ES-I3 (cell line): Measurements from ENCODE around the gene FHL1.
"Not testable (repeated sequence)": the region's sequence is repeated elsewhere in the genome, so short reads cannot be mapped to it uniquely, and the experiment has no call there.

ENCODE experiments used
- H3K36me3 ChIP-seq: 2 replicates; pipeline ENCODE4 v1.6.1; 2013; ENCODE audit warnings: mild to moderate bottlenecking, low read length, control low read depth, moderate library complexity; ENCODE audit not compliant: insufficient read depth
- H3K4me1 ChIP-seq: 2 replicates; pipeline ENCODE4 v1.6.1; 2013; ENCODE audit warnings: mild to moderate bottlenecking, control low read depth, low read length; ENCODE audit not compliant: insufficient read depth
- H3K9ac ChIP-seq: 2 replicates; pipeline ENCODE4 v1.6.1; 2013; ENCODE audit warnings: low read depth, mild to moderate bottlenecking, low read length, moderate library complexity
- H3K9me3 ChIP-seq: 2 replicates; pipeline ENCODE4 v1.6.1; 2013; ENCODE audit warnings: mild to moderate bottlenecking, low read length, moderate library complexity; ENCODE audit not compliant: control insufficient read depth, insufficient read depth

FHL1 gene

DNA sequence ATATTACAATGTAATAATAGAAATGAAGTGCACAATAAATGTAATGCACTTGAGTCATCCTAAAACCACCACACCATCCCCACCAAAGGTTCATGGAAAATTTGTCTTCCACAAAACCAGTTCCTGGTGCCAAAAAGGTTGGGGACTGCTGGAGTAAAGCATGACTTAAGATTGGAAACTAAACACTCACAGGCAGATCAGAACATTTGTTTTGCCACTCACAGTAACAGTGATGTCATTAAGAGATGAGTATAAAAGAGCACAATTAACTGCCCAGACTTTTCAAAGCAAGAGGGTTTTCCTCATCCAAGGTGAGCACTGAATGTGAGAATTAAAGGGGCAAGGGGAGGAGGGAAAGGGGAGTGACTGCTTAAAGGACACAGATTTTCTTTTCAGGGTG is 68.2 kb downstream of the FHL1 start:
- Histone ChIP-seq H3K36me3 (no peaks in the 10 kb centered on the region; the same call in 1 of the 2 replicates), H3K9ac (no peak overlapping the region), H3K9me3 (no peaks in the 10 kb centered on the region), H3K4me1 (no peaks in the 10 kb centered on the region)

DNA sequence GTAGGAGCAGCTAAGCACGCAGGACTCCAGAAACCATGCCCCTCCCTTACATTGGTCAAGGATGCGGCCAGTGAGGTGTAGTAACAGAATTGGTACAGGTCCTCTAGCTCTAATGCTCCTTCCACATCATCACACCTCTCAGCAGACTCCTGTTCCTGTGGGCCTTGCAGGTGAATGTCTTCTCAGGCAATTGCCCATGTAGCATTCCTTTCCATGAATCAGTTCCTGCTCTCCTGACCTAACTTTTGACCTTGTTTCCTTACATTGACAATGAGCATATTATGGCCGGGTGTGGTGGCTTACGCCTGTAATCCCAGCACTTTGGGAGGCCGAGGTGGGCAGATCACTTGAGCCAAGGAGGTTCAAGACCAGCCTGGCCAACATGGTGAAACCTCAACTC is 72.6 kb downstream of the FHL1 start:
- Histone ChIP-seq H3K9ac (no peak overlapping the region), H3K4me1 (no peaks in the 10 kb centered on the region), H3K36me3 (peaks cover 11% of the 10 kb centered on the region), H3K9me3 (no peaks in the 10 kb centered on the region)

DNA sequence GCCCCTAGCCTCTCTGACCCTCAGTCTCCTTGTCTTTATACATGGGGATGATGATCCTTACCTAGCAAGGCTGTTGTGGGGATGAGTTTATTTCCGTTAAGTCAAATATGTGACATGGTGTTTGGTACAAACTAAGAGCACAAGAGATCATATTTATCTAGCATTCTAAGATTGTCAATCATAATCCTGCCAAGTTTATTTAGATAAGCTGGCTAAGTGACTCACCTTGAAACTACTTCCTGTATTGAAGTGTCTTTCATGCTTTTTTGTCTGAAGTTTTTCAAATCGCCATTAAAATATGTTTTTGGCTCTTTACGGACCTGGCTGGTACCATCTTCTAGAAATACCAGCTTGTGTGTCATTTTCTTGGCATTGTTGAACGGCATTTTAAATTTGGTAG is 73.2 kb downstream of the FHL1 start:
- H3K9ac ChIP-seq, result no peak overlapping the region
- peaks cover 12% of the 10 kb centered on the region for H3K36me3 ChIP-seq
- no peaks in the 10 kb centered on the region for H3K4me1 ChIP-seq
- H3K9me3 ChIP-seq, result no peaks in the 10 kb centered on the region

DNA sequence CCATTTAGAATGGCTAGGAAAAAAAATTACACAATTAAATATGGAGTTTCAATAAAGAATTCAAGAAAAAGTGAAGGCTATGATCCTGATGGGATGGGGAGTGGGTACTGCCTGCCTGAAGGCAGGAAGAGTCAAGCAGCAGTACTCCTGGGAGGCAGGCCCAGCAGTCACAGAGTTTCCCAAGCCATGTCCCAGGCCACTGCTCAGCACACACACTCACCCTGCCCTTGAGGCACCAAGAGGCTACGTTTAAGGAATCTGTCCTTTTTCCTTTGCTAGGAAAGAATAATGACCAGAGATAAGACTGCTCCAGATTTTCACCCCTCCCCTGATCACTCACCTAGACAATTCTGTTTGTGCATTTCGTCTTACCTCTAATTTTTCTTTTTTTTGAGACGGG is 73.6 kb downstream of the FHL1 start:
- Histone ChIP-seq H3K4me1 (no peaks in the 10 kb centered on the region), H3K9ac (no peak overlapping the region), H3K36me3 (peaks cover 12% of the 10 kb centered on the region), H3K9me3 (no peaks in the 10 kb centered on the region)

DNA sequence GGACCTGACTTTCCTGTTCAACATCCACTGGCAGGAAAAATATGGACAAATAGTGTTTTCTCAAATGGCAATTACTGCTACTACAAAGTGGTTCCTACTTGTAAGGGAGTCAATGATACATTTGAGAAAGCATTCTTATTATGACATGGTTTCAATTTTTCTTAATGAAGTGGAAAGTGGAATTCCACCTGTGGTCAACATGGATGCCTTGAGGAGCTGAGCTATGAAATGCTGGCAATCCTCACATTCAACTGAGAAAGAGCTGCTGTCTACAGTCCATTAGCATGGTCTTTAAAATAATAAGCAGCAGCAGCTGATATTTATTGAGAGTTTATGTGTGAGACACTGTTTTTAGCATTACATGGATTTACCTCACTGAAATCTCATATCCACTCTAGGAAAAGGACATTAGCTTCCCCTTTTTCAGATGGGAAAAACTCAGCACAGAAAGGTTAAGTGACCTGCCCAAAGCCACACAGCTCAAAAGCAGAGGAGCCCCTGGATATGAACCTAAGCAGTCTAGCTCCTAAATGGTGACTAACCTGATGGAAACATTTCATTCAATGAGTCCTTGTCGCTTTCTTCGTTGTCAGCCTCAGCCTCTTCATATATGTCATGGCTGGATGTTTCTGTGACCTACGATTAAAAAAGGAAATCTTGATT is 74.6 kb downstream of the FHL1 start:
- Histone ChIP-seq H3K36me3 (peaks cover 12% of the 10 kb centered on the region), H3K9me3 (no peaks in the 10 kb centered on the region), H3K4me1 (no peaks in the 10 kb centered on the region), H3K9ac (no peak overlapping the region)

DNA sequence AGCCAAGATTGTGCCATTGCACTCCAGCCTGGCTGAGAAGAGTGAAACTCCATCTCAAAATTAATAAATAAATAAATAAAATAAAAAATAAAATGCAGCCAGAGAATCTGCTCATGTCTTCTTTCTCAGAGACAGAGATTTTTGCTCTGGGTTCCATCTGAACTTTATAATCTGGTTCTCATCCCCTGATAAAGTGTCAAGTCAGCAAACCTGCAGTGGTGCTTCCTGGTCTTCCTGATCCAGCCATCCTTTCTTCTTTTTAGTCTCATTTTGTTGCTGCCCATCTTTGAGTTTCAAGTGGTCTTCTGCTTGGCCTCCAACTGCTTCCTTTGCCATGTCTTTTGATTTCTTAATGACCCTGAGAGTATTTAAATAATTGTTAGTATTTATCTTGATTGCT is 79.7 kb downstream of the FHL1 start:
- Histone ChIP-seq H3K4me1 (no peaks in the 10 kb centered on the region), H3K9ac (no peak overlapping the region), H3K9me3 (no peaks in the 10 kb centered on the region), H3K36me3 (peaks cover 11% of the 10 kb centered on the region)

DNA sequence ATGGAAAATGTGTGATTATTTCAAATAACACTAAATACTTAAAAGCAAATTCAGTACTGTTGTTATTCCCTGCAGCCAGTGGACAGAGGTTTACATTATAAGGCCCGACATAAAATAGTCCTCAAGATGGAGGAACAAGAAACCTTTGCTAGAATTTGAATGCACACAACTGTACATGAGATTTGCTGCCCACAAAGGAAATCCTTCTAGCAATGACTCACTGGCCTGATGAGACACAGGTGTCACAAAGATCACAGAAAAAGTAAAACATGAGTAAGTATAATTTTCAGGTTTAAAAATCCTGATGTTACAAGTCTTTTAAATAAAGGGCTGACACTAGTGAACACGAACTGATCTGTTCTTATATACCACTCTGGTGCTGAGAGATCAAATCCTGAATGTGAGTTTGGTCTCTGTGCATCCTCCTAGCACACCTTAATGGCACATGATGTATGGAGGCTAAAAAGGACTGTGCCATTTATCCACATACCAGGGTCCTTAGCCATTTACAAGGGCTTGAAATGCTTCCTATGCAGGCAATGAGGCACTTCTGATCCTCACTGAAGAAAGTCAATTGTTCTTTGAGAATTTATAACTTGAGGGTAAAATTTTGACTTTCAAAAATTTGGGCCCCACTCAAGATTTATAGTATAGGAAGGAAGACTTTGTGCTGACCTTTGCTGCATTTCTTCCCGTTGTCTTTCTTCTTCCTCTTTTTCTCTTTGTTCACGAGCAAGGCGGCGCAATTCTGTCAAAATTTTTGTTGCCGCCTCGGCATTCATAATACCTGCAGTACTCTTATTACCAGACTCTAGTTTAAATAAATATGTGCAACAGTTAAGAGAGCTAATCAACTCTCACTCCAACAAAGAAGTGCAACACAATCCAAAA is 80.9 kb downstream of the FHL1 start:
- Histone ChIP-seq H3K4me1 (no peaks in the 10 kb centered on the region), H3K9ac (no peak overlapping the region), H3K36me3 (peaks cover 8% of the 10 kb centered on the region), H3K9me3 (no peaks in the 10 kb centered on the region)

DNA sequence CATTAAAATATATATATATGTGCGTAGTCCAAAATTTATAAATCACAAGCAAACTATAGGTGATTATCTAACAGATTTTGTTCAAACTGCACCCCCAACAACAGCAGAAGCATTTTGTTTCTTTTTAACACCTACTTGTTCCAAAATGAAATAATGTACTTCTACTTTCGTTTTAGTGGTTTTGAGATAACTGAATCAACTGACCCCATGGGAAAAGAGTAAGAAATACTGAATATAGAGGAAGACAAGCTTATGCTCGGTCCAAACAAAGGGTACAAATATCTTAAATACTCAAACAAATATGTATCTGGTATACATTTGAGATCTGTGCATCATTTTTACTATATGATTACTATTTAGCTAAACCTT is 81.5 kb downstream of the FHL1 start:
- no peaks in the 10 kb centered on the region for H3K9me3 ChIP-seq
- H3K36me3 ChIP-seq, result peaks cover 8% of the 10 kb centered on the region
- H3K4me1 ChIP-seq, result no peaks in the 10 kb centered on the region
- no peak overlapping the region for H3K9ac ChIP-seq

DNA sequence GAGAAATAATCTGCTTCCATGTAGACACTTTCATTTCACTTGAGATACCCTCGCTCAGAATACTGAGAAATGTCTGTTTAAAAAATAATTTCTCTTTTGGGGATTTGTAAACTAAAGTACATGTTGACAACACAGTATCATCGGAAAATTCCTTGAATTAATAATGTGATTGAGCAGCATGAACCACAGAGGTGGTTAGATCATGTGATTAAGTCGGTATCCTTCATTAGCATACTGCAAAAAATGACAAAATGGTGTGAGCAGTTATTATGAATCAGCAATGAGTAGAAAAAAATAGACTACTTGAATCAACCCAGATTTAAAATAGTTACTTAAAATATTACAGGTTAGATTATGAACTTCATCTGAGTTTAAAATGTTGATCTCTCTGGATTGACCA is 89.7 kb downstream of the FHL1 start:
- no peaks in the 10 kb centered on the region for H3K36me3 ChIP-seq
- H3K4me1 ChIP-seq, result no peaks in the 10 kb centered on the region
- no peaks in the 10 kb centered on the region for H3K9me3 ChIP-seq
- no peak overlapping the region for H3K9ac ChIP-seq

DNA sequence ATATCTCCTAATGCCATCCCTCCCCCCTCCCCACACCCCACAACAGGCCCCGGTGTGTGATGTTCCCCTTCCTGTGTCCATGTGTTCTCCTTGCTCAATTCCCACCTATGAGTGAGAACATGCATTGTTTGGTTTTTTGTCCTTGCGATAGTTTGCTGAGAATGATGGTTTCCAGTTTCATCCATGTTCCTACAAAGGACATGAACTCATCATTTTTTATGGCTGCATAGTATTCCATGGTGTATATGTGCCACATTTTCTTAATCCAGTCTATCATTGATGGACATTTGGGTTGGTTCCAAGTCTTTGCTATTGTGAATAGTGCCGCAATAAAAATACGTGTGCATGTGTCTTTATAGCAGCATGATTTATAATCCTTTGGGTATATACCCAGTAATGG is 90.5 kb downstream of the FHL1 start:
- H3K4me1 ChIP-seq, H3K36me3 ChIP-seq: not testable (repeated sequence)

DNA sequence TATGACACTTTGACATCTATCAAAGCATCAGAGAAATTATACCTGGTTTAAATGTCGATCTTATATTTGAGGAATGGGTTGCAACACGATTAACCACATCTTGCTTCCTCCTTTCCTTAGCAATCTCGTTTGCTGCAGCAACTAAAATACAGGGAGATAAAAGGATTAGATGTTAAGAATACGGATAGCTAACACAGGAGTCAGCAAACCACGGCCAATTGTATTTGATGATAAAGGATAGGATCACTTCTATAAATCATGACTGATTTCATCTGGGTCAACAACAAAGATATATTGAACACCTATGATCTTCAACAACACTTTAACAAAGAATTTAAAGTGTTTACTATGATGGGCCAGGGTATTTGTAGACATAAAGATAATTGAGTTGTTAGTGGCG is 98.9 kb downstream of the FHL1 start:
- Histone ChIP-seq H3K9ac (no peak overlapping the region), H3K36me3 (0 out of 2 replicates have a peak, but pooled peaks cover 3% of the 10 kb centered on the region), H3K9me3 (no peaks in the 10 kb centered on the region), H3K4me1 (no peaks in the 10 kb centered on the region)

More for the DNA sequence above, 90.5 kb downstream of the FHL1 start:
- H3K9me3 ChIP-seq, H3K9ac ChIP-seq: not testable (repeated sequence)

DNA sequence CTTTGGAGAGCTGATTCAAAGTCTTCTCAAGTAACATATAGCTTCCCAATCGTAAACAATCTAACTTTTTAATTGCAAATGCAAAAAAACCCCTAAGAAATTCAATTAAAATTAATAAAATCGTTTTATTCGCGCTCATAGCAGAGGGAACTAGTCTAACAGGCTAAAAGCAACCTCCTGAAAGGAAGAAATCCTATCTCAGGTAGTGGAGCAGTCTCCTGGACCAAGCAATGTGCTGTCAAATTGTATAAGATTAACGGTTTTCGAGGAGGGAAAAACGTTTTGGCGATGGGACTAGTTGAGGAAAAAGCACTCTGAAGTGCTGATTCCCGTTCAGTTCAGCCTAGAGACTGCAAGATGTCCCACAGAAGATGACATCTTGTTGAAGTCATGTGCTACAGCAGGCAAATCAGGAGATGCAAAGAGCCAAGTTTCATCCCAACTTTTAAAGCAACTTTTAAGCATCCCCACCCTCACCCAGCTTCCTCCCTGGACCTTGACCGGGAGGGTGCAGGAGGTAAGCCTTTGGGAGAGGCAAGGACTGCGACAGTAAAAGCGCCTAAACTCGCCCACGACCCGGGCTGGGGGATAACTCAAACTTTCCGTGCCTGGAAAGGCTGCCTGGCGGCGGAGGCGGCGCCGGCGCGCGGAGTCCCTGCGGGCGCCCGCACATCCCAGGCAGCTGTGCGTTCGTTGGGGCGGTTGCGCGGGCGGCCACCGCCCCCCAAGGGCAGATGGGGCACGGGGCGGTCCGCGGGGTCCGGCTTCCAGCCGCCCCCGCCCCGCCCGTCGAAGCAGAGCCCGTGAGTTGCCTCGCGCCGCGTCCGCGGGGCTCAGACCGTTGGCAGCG is 103.1 kb downstream of the FHL1 start:
- H3K36me3 ChIP-seq, result no peaks in the 10 kb centered on the region
- no peaks in the 10 kb centered on the region for H3K9me3 ChIP-seq
- peak overlapping the region; percentile 57 for H3K9ac ChIP-seq
- no peaks in the 10 kb centered on the region for H3K4me1 ChIP-seq

DNA sequence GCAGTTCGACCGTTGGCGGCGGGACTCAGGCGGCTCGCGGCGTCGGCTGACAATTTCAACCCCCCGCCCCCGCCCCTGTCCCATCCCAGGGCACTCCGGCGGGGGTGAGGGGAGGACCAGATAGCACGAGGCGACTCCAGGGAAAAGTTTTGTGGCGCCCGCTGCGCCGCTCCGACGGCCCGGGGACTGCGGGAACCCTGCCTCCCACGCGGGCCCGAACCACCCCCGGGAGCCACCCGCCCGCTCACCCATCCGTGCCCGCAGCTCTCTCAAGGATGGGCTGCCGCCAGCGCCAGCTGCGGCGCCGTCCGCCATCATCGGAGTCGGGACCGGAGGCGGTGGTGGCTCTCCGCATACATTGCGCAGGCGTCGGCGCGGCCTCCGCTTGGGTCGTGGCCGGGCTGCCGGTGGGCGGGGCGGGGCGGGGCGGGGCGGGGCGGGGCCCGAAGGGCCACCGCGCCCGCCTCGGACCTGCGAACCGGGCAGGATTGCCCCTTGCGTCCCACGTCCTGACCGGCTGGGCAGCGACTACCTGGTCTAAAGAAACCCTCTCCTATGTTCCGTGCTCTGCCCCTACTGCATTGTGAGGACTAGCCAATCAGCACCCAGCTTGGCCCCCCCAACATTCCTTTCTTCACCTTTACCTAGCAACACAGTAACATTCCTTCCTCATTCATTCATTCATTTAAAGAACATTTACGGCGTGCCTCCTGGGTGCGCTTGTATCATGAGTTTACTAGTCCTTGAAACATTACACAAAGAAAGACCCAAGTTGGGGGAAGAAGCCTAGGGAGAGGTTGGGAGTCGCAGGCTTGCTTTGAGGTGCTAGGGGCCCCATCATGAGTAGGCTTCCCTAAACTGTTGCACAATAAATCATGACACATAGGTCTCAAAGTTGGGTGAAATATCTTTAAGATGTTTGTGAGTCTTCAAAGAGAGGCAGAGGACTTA is 104.0 kb downstream of the FHL1 start, which contains the start of gene MAP7D3:
MAP7D3 (minus strand) TSS at position 360 of the 951 bp plus-strand sequence; CDS start at position 318, 42 bp downstream.
- Histone ChIP-seq H3K9ac (peak within 1 kb of the TSS; percentile 57), H3K4me1 (peaks cover 5% of the 10 kb centered on the region; the same call in 1 of the 2 replicates), H3K9me3 (no peaks in the 10 kb centered on the region), H3K36me3 (no peaks in the 10 kb centered on the region)
